Hematopoietic multipotent progenitor cell treated with erythropoietin and hydrocortisone succinate and interleukin-3 and kit ligand, for 15 days (in vitro differentiated cells): ENCODE data around the gene KDM1B.

Experiments used
- DNase-seq: peaks from one replicate; pipeline ENCODE4 v3.0.0-alpha.2; 2015; ENCODE audit warnings: low spot score

KDM1B gene

DNA sequence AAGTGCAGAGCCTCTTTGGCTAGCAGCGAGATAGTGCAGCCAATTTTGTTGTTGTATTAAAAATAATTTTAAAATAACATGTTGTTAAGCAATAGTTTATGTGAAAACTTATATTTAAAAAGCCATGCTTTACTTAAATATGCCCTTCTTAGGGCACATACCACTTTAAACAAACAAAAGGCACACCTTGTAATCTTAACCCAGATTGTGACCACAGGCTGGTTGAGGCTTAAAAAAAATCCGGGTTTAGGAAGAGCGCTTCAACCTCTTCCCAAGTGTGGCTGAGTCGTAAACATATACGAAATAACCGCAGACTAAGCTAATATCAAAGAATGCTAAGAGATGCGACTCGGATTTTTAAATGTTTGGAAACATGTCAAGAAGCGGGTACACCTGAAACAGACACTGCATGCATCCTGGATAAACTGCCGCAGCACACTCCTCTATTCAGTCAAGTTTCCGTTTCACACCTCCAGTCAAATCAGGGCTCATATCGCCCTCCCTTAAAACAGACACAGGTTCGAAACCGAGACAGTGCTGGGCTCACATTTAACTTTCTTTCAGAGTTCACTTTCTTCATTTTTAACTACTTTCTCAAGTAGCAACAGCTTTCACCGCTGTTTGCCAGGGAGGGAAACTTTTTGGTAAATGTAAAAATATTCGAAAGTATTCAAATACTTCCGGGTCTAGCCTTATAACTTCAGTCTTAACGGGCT is 107.6 kb downstream of the KDM1B start:
- peak; percentile 20 for DNase-seq

DNA sequence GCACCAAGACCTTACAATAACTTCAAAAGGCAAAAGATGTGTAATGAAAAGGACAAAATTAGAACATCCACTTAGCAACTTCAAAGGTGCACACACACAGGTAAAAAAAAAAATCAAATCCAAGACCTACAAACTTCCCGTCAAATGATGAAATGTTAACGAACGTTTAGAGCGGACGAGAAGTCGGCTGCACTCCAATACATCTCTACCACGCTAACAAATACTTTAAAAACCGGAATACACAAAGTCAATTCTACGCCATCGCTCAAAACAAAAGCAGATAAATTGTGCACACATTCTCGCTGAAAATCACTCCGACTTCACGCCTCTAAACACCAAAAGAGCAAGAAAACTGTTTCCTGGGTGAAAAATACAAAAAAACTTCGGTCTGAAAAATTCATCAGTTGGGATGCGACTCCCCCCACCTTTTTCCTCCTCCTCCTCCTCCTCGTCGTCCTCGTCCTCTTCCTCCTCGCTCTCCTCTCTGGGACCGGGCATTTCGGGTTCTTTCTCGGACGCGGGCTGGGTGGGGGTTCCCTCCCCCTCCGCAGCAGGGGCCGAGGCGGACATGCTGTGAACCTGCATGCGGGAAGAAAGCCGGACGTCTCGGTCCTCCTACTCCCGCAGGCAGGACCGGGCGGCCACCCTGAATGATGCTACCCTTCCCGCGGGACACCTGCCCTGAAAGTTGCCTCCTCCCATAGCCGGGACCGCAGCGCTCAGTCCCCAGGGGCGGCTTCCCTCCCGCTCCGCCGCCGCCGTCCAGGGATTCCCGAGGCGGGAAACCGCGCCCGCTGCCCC is 108.4 kb downstream of the KDM1B start:
- peak; percentile 11 for DNase-seq

DNA sequence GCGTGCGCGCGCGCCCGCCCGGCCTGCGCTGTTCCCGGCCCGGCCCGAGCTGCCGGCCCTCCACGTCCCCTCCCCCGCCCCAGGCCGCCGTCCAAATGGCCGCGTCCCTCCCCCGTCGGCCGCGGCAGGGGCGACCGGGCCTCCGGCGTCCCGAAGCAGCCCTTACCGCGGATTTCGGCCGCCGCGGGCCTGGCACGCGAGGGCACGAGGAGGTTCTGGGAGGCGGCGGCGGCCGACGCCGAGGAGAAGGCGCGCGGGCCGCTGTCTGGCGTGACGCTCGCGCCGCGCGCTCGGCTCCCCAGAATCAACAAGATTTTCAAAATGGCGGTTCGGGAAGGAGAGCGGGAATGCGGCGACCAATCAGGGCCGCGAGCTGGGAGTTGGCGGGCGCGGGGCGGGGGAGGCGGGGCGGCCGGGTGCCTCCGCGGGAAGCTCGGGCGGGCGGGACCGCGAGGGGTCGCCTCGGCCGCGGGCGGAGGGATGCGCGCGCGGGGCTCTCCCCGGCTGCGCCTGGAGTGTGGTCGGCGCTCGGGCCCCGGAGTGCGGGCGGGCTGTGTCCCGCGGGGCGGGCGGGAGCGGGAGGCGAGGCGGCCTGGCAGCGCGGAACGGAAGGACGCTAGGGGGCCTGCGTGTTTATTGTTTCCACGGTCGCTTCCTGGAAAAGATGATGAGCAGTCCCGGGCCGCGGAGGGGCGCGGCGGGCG is 109.1 kb downstream of the KDM1B start, which contains the start of gene DEK:
TSS of gene DEK (minus strand) at position 312 of the 704 bp plus-strand sequence. CDS start 543 bp downstream, outside the sequence.
- DNase-seq: peak; percentile 76

DNA sequence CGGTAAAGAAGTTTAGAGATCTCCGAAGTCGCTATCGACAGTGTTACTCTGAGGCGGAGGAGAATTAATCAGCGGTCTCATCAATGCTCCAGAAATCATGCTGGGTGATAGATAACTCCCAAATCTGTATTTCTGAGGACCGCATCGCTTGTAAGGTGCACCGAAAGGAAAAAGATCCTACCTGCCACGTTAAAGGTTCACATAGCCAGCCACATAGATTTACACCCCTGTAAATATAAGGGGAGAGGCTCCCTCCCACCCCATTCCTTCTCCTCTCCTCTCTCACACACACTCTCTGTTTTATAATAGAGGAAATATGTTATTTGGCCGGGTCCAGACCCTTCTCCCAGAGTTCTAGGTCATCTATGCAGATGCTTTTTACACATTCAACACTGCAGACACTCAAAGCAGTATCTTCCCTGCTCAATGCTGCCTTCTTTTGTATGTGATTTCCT is 109.7 kb downstream of the KDM1B start:
- no peak for DNase-seq

DNA sequence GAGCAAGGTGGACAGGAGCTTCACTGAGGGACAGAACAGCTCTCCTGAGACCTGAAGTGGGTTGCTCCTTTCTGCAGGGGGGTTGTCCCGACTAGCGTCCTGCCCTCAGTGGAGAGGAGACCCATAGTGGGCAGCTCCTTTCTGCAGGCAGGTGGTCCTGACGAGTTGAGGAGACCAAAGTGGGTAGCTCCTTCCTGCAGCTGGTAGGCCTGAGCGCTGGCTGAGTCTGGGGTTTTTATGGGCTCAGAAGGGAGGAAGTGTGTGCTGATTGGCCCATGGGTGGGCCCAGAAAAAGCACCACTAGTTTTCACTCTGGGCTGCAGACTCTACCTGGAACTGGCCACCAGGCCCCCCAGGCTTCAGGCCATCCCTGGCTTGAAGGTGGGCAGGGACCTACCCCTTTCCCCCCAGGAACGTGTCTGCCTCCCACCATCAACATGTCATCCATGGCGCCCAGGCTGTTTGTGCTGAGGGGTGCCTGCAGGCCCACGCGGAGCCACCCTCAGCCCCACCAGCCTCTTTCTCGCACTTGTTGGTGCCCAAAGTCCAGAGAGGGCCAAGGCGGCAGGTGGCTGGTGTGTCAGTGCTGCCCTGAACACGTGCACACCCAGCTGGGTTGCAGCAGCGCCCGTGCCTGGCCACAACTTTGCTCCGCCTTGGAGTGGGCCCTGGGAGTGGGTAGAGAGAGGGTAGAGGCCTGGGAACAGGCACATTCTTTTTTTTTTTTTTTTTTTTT is 110.7 kb downstream of the KDM1B start:
- DNase-seq: no peak

DNA sequence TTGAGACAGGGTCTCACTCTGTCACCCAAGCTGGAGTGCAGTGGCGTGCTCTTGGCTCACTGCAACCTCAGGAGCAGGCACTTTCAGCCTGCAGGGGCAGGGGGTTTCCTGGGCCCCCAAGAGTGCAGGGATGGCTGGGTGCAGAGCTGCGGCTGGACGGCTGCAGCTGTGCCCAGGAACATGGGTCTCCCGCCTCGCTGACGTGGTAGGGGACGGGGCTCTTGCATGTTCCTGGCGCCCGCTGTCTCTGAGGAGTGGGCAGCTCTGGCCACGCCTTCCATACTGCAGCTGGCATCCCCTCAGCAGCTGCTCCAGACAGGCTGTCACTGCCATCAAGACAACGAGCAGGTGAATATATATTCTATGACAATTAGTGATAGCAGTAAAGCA is 111.3 kb downstream of the KDM1B start:
- no peak for DNase-seq

DNA sequence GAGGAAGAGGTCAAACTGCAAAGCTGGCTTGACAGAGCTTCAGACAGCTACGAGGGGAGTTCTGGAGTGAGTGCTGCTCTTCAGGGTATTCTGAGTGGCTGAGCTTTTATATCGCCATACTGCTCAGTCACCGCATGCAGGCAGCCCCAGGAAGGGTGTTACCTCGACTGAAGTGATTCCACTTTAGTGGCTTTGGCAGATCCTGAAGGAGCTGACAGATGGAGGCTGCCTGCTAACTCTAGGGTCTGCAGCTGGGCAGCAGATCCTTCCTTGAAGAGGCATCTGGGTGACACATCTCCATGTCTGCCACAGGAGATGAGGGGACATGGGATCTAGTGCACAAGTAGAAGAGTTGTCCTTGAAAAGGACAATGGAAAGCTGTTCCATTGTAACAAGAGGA is 112.8 kb downstream of the KDM1B start:
- DNase-seq: no peak

DNA sequence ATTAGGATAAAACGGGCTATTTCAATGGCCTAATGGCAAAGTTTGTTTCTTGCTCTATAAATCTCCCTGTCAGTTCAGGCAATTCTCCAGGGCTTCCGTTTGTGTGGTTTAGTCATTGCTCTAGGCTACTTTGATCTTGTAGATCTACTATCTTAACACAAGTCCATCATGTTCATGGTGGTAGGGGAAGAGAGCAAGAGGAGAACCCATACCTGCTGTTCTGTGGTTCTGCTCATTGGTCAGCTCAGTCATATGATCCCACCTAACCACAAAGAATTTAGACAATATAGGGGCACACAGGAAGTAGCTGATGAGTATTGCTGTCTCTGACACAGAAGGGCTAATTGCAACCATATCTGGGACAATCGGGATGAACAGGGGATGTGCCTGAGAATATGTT is 114.0 kb downstream of the KDM1B start:
- no peak for DNase-seq

DNA sequence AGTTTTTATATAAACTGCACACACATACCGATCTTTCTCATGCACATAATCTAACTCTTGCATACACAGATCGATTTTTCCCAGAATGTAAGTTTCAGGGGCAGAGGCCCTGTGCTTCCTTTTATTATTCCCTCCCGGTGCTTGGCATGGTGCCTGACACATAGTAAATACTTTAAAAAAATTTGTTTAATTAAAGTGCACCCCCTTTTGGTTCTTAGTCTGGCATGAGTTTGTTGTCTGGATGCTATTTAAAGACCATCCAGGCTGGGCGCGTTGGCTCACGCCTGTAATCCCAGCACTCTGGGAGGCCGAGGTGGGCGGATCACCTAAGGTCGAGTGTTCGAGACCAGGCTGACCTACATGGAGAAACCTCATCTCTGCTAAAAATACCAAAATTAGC is 114.5 kb downstream of the KDM1B start:
- DNase-seq: no peak

DNA sequence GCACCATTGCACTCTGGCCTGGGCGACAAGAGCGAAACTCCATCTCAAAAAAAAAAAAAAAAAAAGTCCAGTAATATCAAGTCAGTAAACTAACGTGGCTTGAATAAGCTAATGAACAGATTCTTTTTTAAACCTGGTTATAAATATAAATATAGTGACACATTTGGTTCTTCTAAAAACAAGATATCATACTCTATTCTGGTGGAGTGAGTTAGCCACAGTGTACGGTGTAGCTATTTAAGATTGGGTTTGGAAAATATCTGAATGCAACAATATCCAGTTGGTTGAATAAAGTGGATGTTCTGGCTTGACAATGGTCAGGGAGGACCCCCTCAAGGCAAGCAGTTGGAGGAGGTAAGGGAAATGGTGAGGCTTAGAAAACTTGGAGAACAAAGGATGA is 115.0 kb downstream of the KDM1B start:
- DNase-seq: no peak
